HL-60 (cell line): ENCODE results near the gene LCNL1.
A peak's percentile ranks its signal among the peaks of the same experiment; 100 is the strongest.

Experiments
- DNase-seq, 2 experiments: peaks; one replicate each; pipeline ENCODE4 v3.0.0-alpha.2; 2010 to 2020; ENCODE audit warnings: low read depth in 1 of 2, low spot score in 1 of 2
- H3K27ac ChIP-seq: fragments of 250-450 bp; sonication (Bioruptor Pico); replicated peaks from 2 replicates; pipeline ENCODE4 v1.5.1; 2020; ENCODE audit warnings: mild to moderate bottlenecking, moderate library complexity
- H3K27me3 ChIP-seq: fragments of 250-450 bp; sonication (Bioruptor Pico); 2 replicates; pipeline ENCODE4 v1.5.1; 2021; ENCODE audit warnings: mild to moderate bottlenecking, moderate library complexity; ENCODE audit not compliant: insufficient read depth, poor library complexity, severe bottlenecking
- H3K4me3 ChIP-seq: replicated peaks from 2 replicates; pipeline ENCODE4 v1.5.1; 2011; ENCODE audit warnings: mild to moderate bottlenecking, control low read depth, low read length; ENCODE audit not compliant: insufficient read depth
- GABPA ChIP-seq: IDR thresholded peaks from 2 replicates; pipeline ENCODE4 v1.6.1; 2012; ENCODE audit warnings: low read depth
- POLR2AphosphoS5 ChIP-seq: IDR thresholded peaks from 2 replicates; pipeline ENCODE4 v1.6.1; 2012; ENCODE audit warnings: low read depth
- SPI1 ChIP-seq: IDR thresholded peaks from 2 replicates; pipeline ENCODE4 v1.6.1; 2012; ENCODE audit warnings: low read depth, mild to moderate bottlenecking, borderline replicate concordance
- TF ChIP-seq, protein P1 (sequence below): IDR thresholded peaks from one replicate; pipeline ENCODE4 v1.5.1; 2011; ENCODE audit warnings: low read length, control low read depth, inconsistent platforms; ENCODE audit not compliant: insufficient read depth
- TF ChIP-seq, protein P2 (sequence below): IDR thresholded peaks from 2 replicates; pipeline ENCODE4 v1.6.1; 2012; ENCODE audit warnings: low read depth; ENCODE audit not compliant: insufficient replicate concordance

Gene LCNL1

DNA sequence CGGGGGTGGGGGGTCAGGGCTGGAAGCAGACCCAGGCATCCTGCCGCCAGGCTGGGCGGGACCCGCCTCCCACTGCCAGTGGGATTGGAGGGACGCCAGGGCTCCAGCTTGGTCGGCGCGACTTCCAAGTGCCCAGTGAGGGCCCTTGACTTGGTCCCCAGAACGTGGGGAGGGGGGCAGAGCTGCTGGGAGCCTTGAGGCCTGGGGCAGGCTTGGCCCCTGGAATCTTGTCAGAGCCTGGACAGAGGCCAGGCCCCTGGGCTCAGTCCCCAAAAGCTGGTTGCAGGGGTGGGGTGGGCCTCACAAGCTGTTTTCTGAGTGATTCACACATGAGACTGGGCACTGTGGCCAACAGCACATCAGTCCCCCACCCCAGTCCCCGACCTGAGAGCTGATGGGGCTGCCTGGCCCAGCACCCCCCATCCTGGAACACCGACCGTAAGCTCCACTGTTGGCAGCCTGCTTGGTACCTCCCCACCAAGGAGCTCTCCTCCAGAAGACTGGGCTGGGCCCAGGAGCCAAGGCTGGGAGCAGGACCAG lies 13.0 kb downstream of the LCNL1 start:
- H3K27ac ChIP-seq: no peak overlapping the region
- no peak for TF ChIP-seq SPI1
- TF ChIP-seq, protein P1, sequence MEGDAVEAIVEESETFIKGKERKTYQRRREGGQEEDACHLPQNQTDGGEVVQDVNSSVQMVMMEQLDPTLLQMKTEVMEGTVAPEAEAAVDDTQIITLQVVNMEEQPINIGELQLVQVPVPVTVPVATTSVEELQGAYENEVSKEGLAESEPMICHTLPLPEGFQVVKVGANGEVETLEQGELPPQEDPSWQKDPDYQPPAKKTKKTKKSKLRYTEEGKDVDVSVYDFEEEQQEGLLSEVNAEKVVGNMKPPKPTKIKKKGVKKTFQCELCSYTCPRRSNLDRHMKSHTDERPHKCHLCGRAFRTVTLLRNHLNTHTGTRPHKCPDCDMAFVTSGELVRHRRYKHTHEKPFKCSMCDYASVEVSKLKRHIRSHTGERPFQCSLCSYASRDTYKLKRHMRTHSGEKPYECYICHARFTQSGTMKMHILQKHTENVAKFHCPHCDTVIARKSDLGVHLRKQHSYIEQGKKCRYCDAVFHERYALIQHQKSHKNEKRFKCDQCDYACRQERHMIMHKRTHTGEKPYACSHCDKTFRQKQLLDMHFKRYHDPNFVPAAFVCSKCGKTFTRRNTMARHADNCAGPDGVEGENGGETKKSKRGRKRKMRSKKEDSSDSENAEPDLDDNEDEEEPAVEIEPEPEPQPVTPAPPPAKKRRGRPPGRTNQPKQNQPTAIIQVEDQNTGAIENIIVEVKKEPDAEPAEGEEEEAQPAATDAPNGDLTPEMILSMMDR: no peak
- TF ChIP-seq, protein P2, sequence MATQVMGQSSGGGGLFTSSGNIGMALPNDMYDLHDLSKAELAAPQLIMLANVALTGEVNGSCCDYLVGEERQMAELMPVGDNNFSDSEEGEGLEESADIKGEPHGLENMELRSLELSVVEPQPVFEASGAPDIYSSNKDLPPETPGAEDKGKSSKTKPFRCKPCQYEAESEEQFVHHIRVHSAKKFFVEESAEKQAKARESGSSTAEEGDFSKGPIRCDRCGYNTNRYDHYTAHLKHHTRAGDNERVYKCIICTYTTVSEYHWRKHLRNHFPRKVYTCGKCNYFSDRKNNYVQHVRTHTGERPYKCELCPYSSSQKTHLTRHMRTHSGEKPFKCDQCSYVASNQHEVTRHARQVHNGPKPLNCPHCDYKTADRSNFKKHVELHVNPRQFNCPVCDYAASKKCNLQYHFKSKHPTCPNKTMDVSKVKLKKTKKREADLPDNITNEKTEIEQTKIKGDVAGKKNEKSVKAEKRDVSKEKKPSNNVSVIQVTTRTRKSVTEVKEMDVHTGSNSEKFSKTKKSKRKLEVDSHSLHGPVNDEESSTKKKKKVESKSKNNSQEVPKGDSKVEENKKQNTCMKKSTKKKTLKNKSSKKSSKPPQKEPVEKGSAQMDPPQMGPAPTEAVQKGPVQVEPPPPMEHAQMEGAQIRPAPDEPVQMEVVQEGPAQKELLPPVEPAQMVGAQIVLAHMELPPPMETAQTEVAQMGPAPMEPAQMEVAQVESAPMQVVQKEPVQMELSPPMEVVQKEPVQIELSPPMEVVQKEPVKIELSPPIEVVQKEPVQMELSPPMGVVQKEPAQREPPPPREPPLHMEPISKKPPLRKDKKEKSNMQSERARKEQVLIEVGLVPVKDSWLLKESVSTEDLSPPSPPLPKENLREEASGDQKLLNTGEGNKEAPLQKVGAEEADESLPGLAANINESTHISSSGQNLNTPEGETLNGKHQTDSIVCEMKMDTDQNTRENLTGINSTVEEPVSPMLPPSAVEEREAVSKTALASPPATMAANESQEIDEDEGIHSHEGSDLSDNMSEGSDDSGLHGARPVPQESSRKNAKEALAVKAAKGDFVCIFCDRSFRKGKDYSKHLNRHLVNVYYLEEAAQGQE: no peak
- no peak for TF ChIP-seq GABPA
- no peak for TF ChIP-seq POLR2AphosphoS5
- no peak overlapping the region for H3K4me3 ChIP-seq
- no peaks in the 10 kb centered on the region for H3K27me3 ChIP-seq
- DNase-seq: no peak

DNA sequence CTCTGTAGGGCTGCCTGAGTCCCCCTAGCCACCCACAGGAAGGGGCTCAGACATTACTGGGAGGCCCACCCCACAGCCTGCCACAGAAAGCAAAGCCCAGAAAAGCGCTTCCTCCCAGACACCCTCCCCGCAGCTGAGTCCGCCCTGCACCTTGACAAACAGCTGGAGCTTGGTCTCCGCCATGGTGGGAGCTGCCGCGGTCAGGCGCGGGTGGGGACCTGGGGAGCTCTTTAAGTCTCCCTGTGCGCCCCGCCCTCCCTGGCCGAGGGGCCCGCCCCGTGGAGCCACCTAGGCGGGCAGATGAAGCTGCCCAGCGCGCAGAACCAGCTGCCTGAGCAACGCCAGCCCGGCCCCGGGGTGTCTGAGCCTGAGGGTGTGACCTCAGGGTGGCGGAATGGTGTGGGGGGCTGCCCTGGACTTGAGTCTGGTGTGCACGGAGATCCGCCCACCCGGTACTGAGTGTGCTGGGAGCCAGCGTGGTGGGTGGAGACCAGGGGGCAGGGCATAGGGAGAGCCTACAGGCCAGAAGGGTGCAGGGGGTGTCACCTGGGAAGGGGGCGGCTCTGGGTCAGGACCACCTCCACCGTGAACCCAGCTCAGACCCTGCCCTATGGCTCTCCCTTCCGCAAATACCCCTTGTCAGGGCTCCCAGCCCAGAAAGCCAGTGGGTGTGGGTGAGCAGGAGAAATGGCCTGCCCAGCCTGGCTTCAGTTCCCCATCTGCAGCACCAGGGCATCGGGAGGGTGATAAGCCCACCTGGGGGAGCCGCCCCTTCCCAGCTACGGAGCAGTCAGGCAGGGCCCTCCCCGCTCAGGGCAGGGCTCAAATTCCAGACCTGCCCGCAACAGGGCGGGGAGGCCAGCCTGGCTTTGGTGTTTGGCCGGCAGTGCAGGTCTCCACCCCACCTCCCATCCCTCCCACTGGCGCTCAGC lies 13.8 kb downstream of the LCNL1 start, which contains the start of gene CLIC3:
CLIC3 (minus strand) TSS at position 208 of the 932 bp plus-strand sequence; CDS start at position 183, 25 bp downstream.
- TF ChIP-seq, protein P2: no peak
- Histone ChIP-seq H3K27ac (no peak within 1 kb of the TSS), H3K4me3 (no peak within 1 kb of the TSS), H3K27me3 (no peaks in the 10 kb centered on the region)
- peak; percentile 19 to 60 for DNase-seq

DNA sequence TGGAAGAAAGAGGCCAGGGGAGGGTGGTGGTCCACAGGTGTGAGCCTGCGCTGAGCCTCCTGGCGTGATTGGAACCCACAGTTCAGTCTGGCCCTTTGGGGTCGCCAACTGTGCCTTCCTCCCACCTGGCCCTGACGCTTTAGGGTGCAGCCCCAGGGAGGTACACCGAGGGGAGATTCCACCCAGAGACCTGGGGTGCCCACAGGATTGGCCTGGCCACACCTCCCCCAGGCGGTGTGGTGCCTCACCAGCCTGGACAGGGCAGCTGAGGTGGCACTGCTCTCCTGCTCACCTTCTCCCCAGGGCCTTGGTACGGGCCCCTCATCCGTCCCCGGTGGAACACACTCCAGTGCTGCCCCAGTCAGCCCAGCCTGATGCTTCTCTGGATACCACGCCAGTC lies 14.6 kb downstream of the LCNL1 start:
- no peak for TF ChIP-seq POLR2AphosphoS5
- no peak for DNase-seq
- Histone ChIP-seq H3K4me3 (no peak overlapping the region), H3K27me3 (no peaks in the 10 kb centered on the region), H3K27ac (no peak overlapping the region)

- Histone ChIP-seq H3K4me3 (no peak overlapping the region), H3K27me3 (no peaks in the 10 kb centered on the region), H3K27ac (no peak overlapping the region)
- no peak for TF ChIP-seq POLR2AphosphoS5
- TF ChIP-seq, protein P1: no peak
- TF ChIP-seq, protein P2: no peak
- TF ChIP-seq SPI1: no peak
- TF ChIP-seq GABPA: no peak
- no peak for DNase-seq
These were observed 15.0 kb downstream of the LCNL1 start for GRCh38 chr9:136997830-136998234.
